Measurements from ENCODE around the gene AFP.

Gene AFP

GRCh38 chr4:73431813-73432168 is 4.2 kb upstream of the AFP start:
- no peak for TF ChIP-seq CTCF (IDR thresholded peaks at IDR 0.05; ENCODE audit: insufficient read depth, missing control alignments)
- FAIRE-seq (no peak), DNase-seq (ENCODE audit: insufficient read length, low spot score) (no peak)

GRCh38 chr4:73432169-73433000 is 3.6 kb upstream of the AFP start:
- FAIRE-seq (no peak), DNase-seq (ENCODE audit: insufficient read length, low spot score) (no peak)
- TF ChIP-seq CTCF (IDR thresholded peaks at IDR 0.05; ENCODE audit: insufficient read depth, missing control alignments) = no peak

- TF ChIP-seq CTCF (IDR thresholded peaks at IDR 0.05; ENCODE audit: insufficient read depth, missing control alignments) = no peak
- DNase-seq (ENCODE audit: insufficient read length, low spot score) (no peak), FAIRE-seq (no peak)
Observed at GRCh38 chr4:73433140-73433539, 2.9 kb upstream of the AFP start.

- DNase-seq (ENCODE audit: insufficient read length, low spot score) = no peak
- FAIRE-seq = peak; percentile 35
- TF ChIP-seq CTCF (IDR thresholded peaks at IDR 0.05; ENCODE audit: insufficient read depth, missing control alignments) = peak; percentile 32
Observed at GRCh38 chr4:73434311-73434710, 1.7 kb upstream of the AFP start.

GRCh38 chr4:73436674-73437557 is 895 bp downstream of the AFP start:
- TF ChIP-seq CTCF (IDR thresholded peaks at IDR 0.05; ENCODE audit: insufficient read depth, missing control alignments) = no peak
- DNase-seq (ENCODE audit: insufficient read length, low spot score) (no peak), FAIRE-seq (no peak)

GRCh38 chr4:73437558-73437956 is 1.5 kb downstream of the AFP start:
- no peak for FAIRE-seq
- DNase-seq (ENCODE audit: insufficient read length, low spot score) = no peak

More at GRCh38 chr4:73437558-73437956, 1.5 kb downstream of the AFP start:
- TF ChIP-seq CTCF (IDR thresholded peaks at IDR 0.05; ENCODE audit: insufficient read depth, missing control alignments) = no peak
